Renal cortical epithelial cell (primary cell): ENCODE results near the gene CD40. TPM values are rescaled to one million over a fixed set of nuclear protein-coding genes. Genes with fewer than 3 reads are reported as not detected.

ENCODE experiments used
- DNase-seq: peaks from one replicate; pipeline ENCODE4 v3.0.0-alpha.2; 2011; ENCODE audit warnings: low read depth
- total RNA-seq: library from RNA; depleted of rRNA; stranded (reverse); fragments of >200 nt; gene quantifications from 2 replicates; pipeline ENCODE4 v1.2.3, GENCODE V29; 2014

The CD40 gene
- total RNA-seq, 1 donor from 2014 or later, result 38.6 TPM

GRCh38 chr20:46122516-46123481 is 4.7 kb downstream of the CD40 start:
- DNase-seq, result no peak

GRCh38 chr20:46123482-46124245 is 5.5 kb downstream of the CD40 start:
- no peak for DNase-seq

- peak; percentile 22 for DNase-seq
Observed at GRCh38 chr20:46126440-46127056, 8.4 kb downstream of the CD40 start.

GRCh38 chr20:46127396-46128010 is 9.4 kb downstream of the CD40 start:
- DNase-seq, result no peak

GRCh38 chr20:46128310-46129151 is 10.4 kb downstream of the CD40 start:
- DNase-seq, result no peak

- no peak for DNase-seq
Observed at GRCh38 chr20:46129955-46130481, 11.9 kb downstream of the CD40 start.

GRCh38 chr20:46130534-46130933 is 12.4 kb downstream of the CD40 start:
- no peak for DNase-seq

GRCh38 chr20:46131396-46131795 is 13.3 kb downstream of the CD40 start:
- no peak for DNase-seq

- peak; percentile 17 for DNase-seq
Observed at GRCh38 chr20:46132705-46133120, 14.6 kb downstream of the CD40 start.

GRCh38 chr20:46133886-46134654 is 16.0 kb downstream of the CD40 start:
- no peak for DNase-seq

GRCh38 chr20:46134716-46135115 is 16.6 kb downstream of the CD40 start:
- DNase-seq, result no peak

- no peak for DNase-seq
Observed at GRCh38 chr20:46135856-46136633, 17.9 kb downstream of the CD40 start.

GRCh38 chr20:46137816-46138215 is 19.7 kb downstream of the CD40 start:
- no peak for DNase-seq

- DNase-seq, result no peak
Observed at GRCh38 chr20:46139266-46139889, 21.3 kb downstream of the CD40 start.

- DNase-seq, result no peak
Observed at GRCh38 chr20:46139908-46140482, 21.9 kb downstream of the CD40 start.

GRCh38 chr20:46142124-46142523 is 24.0 kb downstream of the CD40 start:
- DNase-seq, result no peak

- DNase-seq, result no peak
Observed at GRCh38 chr20:46144432-46145025, 26.4 kb downstream of the CD40 start.

GRCh38 chr20:46145713-46146112 is 27.6 kb downstream of the CD40 start:
- no peak for DNase-seq
